ENCODE data around the gene AOC1. TPM values are rescaled to one million over a fixed set of nuclear protein-coding genes. Genes with fewer than 3 reads are reported as not detected.

The AOC1 gene
- total RNA-seq, 1 donor from 2014 or later = not detected

DNA sequence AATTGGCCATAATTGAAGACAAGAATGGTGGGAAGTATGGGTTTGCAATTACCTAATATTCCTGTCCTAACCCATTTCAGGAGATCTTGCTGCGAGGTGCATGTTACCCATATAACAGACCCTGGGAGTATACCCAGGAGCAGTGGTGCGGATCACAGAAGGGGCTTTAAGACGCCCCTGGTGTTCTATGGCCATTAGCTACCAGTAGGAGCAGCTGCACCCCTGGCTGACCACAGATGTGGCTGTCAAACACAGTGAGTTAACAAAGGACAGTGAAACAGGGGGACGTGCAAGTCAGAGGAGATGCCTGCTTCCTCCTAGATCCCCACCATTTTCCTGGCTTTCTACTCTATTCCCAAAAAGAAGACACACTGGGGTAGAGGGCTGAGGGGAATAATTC, 25.2 kb downstream of the AOC1 start:
- ATAC-seq (no peak), DNase-seq (ENCODE audit: low spot score) (no peak)
- intact Hi-C loops (cut with DNase I) = no loop called here

DNA sequence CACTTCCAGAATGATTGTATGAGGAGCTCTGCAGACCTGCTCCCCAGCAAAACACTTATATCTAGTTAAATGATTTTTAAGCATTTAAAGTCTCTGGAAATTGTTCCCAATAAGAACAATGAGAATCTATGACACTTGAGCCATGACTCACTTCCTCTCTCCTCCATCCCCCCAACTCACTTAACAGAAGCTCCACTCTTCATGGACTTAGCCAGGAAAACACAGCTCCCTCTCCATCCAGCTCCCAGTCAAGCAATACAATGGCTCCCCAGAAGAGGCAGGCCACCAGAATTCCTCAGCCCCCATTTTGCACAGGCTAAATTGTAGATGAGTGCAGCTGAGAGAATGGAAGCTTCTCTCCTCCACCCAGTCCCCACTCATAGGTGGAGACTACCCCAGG, 27.0 kb downstream of the AOC1 start:
- intact Hi-C loops (cut with DNase I) = no loop called here
- no peak for ATAC-seq
- DNase-seq (ENCODE audit: low spot score) = no peak

DNA sequence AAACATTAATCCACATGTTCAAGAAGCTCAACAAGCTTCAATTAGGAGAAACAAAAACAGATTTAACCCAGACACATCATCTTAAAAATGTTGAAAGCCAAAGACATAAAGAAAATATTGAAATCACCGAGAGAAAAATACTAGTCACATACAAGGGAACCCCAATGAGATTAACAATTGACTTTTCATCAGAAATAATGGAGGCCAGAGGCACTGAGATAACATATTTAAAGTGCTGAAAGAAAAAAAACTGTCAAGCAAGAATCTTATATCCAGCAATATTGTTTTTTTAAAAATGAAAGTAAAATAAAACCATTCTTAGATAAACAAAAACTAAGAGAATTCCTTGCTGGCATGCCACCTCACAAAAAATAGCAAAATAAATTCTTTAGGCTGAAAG, 28.9 kb downstream of the AOC1 start:
- ATAC-seq = no peak
- no peak for DNase-seq (ENCODE audit: low spot score)
- intact Hi-C loops (cut with DNase I) = no loop called here

DNA sequence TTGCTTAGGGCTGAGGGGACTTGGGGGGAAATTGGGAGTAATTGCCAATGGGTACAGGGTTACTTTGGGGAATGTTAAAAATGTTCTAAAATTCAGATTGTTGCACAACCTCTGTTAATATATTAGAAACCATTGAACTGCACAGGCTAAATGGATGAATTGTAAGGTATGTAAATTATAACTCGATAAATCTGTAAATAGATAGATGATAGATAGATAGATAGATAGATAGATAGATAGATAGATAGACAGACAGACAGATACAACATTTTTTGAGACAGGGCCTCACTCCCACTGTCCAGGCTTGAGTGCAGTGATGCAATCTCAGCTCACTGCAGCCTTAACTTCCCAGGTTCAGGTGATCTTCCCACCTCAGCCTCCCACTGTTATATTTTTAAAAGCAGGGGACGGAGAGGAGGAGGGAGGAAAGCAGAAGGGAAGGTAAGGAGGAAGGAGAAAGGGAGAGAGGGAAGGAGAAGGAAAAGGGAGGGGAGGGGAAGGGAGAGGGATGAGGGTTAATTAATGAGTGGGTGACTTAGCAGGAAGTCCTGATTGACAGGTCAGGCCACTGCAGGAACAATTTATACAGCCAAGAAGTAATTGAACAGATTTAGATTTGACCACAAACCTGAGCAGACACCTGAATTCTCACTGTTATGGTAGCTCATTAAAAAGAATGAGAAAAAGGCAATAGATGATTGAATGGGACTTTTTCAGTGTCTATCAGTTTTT, 38.7 kb downstream of the AOC1 start:
- ATAC-seq (no peak), DNase-seq (ENCODE audit: low spot score) (no peak)
- intact Hi-C loops (cut with DNase I) = no loop called here

DNA sequence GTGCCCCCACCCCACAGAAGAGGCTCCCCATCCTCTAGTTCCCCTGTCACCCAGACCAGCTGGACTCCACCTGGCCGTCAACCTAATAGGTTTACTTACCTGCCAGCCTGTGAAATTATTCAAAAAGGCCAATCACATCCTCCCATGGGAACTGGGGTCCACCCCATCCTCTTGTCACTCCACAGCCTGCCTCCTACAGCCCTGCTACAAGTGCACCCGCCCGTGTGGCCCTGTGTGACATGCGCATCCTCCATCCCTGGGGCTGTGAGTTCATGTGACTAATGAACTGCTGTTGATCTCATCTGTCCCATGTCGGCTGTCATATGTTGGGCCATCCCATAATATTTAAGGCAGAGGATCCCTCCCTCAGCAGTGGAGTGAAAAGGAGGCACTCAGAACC, 39.4 kb downstream of the AOC1 start:
- intact Hi-C loops (cut with DNase I) = no loop called here
- no peak for DNase-seq (ENCODE audit: low spot score)
- ATAC-seq = no peak

DNA sequence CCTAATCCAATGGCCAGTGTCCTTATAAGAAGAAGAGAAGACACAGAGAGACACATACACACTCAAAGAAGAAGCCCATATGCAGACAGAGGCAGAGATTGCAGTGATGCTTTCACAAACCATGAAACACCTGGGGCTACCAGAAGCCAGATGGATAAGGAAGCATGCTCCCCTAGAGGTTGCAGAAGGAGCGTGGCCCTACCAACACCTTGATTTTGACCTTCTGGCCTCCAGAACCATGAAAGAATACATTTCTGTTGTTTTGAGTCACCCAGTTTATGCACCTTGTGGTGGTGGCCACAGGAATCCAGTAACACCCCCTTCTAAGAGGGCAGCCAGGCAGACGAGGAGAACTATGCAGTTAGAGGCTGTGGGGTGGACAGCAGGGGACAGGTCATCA, 43.5 kb downstream of the AOC1 start:
- no peak for DNase-seq (ENCODE audit: low spot score)
- ATAC-seq = no peak
- intact Hi-C loops (cut with DNase I) = loop anchor here (5.0 kb wide), 1 partner anchor 91 kb away; no protein-coding TSS in a partner anchor

DNA sequence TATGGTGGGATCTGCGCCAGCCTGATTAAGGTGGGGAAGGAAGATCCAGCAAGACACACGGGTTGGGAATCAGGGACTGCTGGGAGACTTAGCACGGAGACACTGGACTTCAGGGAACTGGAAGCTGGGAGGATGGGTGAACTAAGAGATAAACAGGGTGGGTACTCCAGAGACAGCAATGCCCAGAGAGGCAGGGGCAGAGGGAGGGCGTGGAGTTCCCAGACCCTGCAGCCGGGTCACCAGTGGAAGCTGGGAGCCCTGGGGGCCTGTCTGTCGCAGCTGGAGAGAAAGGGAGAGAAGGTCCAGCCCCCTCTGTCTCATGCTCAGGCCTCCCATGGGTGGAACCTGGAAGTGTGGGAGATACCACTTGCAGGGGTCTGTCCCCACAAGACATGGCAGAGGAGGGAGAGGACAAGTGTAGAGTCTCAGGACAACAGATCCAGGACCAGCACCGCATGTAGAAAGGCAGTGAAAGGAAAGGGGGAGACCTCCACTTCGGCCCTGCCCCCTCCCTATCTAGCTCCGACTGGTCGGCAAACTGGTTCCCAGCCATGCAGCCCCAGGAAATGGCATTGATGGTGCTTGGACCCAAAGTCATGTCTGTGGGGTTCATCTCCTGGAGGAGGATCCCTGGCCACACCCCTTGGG, 44.4 kb downstream of the AOC1 start:
- intact Hi-C loops (cut with DNase I) = loop anchor here (5.0 kb wide), 1 partner anchor 91 kb away; no protein-coding TSS in a partner anchor
- no peak for ATAC-seq
- no peak for DNase-seq (ENCODE audit: low spot score)

DNA sequence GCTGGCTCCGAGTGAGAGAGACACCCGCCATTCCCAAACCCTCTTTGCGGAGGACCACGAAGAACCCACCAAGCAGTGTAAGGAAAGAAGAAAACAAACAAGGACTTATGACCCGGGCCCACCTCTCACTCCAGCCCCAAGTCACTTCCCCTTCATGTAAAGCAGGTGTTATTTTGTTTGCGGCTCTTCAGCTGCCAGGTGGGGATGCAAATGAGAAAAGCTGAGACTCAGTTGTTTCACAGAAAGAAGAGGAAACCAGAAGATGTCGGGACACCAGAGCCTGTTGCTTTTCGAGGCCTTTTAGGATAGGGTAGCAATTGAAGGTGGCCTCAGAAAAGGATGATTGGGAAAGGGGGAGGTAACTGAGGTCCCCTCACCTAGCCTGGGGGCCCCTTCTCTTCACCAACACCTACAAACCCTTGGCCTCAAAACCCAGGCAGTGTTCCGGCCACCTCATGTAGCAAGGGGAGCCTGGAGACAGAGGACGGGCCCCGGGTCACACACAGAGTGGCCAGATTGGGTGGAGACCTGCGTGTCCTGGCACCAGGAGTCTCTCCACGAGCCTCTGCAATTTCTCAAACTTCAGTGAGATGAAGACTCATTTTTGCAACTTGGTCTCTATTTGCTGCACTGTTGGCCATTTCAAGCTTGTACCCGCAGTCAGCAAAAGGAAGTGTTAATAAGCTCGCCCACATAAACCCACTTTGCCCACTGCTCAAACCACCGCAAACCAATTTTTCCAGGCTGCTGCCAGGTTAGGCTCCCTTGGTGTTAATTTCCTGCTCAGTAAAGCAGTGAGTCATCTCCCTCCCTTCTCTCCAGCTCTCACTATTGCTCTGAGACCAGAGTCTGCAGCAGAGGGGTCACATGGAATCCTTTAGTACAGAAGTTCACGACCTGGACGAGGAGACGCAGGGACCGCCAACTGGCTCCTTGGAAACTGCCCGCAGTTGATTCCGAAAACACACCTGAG, 45.5 kb downstream of the AOC1 start:
- ATAC-seq (peak; percentile 63), DNase-seq (ENCODE audit: low spot score) (no peak)
- intact Hi-C loops (cut with DNase I) = loop anchor here (5.0 kb wide), 1 partner anchor 90 kb away; no protein-coding TSS in a partner anchor

DNA sequence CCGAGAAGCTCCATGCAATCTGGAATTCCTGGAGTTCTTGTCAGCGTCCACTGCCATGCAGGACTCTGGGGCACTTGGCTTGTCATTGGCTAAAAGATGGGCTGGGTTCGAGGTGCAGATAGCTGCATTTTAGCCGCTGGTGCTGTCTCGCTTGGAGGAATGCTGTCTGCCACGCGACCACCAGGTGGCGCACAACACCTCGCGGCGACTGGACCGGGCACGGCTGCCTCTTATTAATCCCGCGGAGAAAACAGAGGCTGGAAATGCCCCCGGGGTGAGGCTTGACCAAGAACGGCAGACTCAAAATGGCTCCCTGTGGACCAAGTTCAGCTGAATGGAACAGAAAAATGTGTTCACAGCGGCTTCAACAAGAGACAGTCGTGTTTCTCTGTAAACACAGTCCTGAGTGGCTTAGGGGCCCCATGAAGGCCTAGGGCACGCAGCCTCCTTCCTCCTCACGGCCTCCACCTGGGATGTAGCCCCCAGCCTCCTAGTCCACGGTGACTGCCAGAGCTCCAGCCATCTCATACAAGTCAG, 46.2 kb downstream of the AOC1 start:
- DNase-seq (ENCODE audit: low spot score) = peak; percentile 89
- ATAC-seq = peak; percentile 86
- intact Hi-C loops (cut with DNase I) = loop anchor here (5.0 kb wide), 1 partner anchor 89 kb away; no protein-coding TSS in a partner anchor

DNA sequence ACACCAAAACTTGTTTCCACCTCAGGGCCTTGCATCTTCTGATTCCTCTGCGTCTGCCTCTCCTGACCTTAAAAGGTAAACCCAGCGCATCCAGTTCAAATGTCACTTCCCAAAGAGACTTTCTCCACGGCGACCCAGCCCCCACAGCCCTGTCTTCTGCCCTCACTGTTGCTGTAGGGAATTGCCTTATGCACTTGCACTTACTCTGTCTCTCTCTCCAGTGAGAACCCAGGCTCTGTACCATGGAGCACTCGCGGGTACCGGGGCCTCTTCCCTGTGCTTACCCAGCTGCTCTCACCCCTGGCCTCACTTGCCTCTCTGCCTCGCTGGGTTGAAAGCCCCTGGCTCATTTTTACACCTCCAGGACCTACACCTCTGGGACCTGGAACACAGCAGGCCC, 48.4 kb downstream of the AOC1 start:
- ATAC-seq (no peak), DNase-seq (ENCODE audit: low spot score) (no peak)
- intact Hi-C loops (cut with DNase I) = no loop called here

DNA sequence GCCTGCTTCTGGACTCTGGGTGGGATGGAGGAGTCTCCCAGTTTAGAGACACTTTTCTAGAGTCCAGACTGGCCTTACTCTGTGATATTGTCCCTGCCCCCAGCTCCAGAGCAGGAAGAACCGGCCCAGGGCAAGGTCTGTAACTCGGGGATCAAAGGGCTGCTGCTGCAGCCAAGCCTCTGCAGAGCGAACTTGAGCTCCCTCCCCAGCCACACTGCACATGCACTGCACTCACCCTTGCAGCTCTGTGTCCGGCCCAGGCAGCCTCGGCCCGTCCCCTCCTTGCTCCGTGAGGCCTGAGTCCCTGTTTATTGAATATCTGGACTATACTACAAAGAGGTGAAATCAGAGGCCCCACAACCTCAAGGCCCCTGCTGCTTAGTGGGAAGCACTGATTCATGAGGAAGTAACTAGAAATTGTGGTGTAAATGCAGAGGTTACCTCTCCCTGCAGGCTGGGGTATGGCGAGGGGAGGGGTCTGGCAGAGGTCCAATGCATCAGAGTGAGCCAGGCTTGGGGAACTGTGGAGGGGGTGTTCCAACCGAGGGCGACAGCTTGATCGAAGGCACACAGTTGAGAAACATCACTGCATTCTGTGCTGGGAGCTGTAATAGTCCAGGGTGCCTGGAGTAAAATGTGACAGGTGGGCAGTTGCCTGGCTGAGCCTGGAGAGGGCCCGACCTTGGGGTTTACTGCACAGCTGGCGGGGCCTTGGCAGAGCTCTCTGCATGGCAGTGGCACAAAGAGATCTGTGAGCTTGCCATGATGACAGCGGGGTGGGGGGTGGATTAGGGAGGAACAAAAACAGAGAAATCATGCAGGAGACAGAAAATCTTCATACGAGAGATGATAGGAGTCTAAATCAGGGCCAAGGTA, 49.1 kb downstream of the AOC1 start:
- DNase-seq (ENCODE audit: low spot score) = no peak
- ATAC-seq = no peak
- intact Hi-C loops (cut with DNase I) = no loop called here

DNA sequence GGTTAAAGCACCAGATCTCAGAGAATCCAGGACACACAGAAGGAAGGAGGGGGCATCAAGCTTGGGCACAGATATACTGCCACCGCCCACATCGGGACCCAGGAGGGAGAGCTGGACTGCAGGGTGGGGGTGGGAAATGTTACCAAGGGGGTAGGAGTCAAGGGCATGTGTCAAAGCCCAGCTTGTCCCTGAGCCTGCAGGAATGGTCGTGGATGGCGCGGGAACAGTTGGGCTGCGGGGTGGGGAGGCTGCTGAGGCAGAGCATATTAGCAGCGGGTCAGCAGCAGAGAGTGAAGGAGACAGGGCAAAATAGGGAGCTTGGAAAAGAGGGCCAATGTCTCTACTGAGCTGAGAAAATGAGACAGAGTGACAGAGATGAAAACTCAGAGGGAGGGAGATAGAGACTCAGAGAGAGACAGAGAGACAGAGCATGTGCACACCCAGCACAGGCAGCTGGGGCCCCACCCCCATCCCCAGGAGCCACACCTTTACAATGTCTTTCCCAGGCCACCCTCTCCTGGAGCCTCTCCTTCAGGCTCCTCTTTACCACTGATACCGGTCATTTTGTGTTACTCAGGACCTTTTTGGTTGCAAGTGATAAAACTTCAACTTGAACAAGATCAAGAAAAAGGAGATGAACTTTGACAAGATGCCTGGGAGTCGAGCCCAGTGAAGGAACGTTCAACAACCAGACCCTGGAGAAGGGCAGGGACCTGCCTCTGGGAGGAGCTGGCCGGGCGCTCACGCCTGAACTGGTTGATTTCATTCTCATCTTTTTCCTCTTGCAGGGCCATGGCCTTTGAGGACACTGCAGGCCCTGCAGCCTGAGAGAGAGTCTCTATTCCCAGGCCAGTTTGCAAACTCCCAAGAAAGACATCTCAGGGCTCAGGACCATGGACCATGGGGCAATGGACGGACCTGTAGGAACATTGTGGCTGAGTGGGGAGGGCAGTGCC, 50.0 kb downstream of the AOC1 start:
- DNase-seq (ENCODE audit: low spot score) (no peak), ATAC-seq (no peak)
- intact Hi-C loops (cut with DNase I) = no loop called here

DNA sequence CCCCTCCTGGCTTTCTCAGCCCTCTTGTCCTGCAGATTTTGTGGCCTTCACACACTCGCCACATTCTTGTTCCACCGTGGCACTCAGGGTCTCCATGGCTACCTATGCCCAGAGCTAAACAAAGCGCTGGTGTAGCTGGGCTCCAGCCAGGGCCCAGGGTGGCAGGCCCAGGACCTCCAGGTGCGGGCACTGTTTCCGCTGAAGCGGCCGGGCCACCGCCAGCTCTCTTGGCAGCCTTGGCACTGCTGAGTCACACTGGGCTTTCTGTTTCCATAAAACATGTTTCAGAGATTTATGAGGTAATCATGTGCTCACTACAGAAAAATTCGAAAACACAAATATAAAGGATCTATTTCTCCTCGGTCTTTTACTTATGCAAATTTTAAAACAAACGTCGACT, 51.3 kb downstream of the AOC1 start:
- DNase-seq (ENCODE audit: low spot score) (no peak), ATAC-seq (no peak)
- intact Hi-C loops (cut with DNase I) = no loop called here

DNA sequence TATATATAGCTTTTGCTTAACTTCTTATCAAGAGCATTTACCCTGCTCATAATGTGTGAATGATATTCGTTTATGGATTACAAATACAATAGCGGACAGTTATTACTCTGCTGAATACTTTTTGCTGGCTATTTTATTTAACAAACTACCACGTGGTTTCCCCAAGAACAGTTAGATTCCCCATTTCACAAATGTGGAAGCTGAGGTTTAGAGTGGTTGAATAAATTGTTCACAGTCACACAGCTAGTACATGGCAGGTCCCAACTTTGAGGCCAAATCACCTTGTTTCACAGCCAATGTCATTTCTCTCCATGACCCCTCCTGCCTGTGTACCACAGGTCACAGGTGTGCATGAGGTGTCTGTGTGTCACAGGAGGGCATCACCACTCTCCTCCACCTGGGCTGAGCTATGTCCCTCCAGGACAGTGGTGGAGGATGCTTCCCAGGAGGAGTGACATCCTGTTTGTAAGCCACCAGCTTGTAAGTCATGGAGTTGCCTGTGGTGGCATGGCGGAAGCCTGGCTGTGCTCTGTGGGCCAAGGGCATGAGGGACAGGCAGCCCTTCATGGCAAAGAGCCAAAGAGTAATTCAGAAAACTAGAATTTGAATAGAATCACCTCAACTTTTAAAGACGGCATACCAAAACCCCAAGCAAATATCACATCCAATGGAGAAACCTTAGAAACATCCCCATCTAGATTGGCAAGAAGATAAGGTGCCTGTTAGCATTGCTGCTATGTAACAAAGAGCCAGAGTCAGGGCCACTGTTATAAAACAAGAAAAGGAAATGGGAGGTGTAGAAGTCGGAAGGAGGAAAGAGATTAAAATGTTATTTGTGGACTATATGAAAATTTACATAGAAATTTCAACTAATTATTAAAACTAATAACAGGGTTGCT, 51.9 kb downstream of the AOC1 start:
- no peak for ATAC-seq
- intact Hi-C loops (cut with DNase I) = no loop called here
- no peak for DNase-seq (ENCODE audit: low spot score)

DNA sequence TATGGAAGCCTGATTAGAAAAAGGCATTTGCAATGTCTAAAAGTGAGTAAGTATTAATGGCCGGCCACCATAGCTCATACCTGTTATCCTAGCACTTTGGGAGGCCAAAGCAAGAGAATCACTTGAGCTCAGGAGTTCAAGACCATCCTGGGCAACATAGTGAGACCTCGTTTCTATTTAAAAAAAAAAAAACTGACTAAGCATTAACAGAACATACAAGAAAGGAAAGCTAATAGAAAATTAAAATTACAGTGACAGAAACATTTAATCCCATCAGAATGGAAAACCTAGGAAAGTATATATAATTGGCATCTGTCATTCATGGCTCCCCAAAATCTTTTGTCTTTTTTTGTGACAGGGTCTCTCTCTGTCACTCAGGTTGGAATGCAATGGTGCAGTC, 55.9 kb downstream of the AOC1 start:
- intact Hi-C loops (cut with DNase I) = no loop called here
- ATAC-seq (no peak), DNase-seq (ENCODE audit: low spot score) (no peak)

DNA sequence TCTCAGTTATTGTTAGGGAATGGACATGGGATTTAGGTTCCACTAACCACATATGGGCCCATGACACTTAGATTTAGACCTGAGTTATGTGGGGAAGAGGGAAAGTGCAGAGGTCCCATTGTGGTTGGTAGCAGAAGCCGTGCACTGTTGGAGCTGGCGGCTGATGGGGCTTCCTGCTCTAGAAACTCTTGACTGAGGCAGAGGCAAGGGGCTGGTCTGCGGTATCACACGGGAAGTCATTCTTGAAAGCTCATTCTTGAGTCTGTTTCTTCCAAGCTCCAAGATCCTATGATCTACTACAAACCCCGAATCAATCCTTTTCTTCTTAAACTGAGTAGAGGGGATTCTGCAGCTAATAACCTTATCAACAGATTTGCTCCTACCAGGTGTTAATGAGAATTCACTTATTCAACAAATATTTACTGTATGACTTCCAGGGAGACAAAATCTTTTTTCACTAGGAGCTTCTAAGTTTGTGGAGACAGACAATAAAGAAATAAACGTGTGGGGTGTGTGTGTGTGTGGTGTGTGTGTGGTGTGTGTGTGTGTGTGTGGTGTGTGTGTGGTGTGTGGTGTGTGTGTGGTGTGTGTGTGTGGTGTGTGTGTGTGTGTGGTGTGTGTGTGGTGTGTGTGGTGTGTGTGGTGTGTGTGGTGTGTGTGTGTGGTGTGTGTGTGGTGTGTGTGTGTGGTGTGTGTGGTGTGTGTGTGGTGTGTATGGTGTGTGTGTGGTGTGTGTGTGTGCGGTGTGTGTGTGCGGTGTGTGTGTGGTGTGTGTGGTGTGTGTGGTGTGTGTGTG, 57.1 kb downstream of the AOC1 start:
- no peak for ATAC-seq
- intact Hi-C loops (cut with DNase I) = no loop called here
- no peak for DNase-seq (ENCODE audit: low spot score)

Data from sciatic nerve (tissue), 2 donors.